Stimulated activated CD8-positive, alpha-beta memory T cell treated with anti-CD3 and anti-CD28 coated beads, Interleukin-2, amount 100 ng/mL, for 48 hours (primary cell): ENCODE data around the gene PPM1M.
"Not testable (repeated sequence)": the region's sequence is repeated elsewhere in the genome, so short reads cannot be mapped to it uniquely, and the experiment has no call there.

Source experiments
- DNase-seq, 2 donors: peaks; one replicate each; pipeline ENCODE4 v3.0.0-alpha.2; 2020; ENCODE audit warnings: low read depth in 2 of 2

The PPM1M gene

DNA sequence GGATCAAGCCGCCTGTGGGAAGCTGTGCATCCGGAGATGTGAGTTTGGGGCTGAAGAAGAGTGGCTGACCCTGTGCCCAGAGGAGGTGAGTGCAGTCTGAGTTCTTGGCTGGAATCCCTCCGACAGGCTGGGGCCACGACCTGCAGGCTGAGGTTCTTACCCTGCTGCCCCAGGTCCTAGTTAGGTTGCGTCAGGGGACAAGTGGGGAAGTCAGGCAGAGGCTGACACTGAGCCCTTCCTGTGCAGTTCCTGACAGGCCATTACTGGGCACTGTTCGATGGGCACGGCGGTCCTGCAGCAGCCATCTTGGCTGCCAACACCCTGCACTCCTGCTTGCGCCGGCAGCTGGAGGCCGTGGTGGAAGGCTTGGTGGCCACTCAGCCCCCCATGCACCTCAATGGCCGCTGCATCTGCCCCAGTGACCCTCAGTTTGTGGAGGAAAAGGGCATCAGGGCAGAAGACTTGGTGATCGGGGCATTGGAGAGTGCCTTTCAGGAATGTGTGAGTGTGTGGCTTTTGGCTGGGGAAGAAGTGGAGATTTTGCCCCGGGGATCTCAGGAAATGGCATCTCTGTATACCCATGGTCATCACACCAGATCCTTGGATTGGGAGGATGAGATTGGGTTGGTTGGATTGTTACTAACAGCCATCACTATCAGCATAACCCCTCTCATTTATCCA lies 1.3 kb downstream of the PPM1M start:
- DNase-seq, result no peak

DNA sequence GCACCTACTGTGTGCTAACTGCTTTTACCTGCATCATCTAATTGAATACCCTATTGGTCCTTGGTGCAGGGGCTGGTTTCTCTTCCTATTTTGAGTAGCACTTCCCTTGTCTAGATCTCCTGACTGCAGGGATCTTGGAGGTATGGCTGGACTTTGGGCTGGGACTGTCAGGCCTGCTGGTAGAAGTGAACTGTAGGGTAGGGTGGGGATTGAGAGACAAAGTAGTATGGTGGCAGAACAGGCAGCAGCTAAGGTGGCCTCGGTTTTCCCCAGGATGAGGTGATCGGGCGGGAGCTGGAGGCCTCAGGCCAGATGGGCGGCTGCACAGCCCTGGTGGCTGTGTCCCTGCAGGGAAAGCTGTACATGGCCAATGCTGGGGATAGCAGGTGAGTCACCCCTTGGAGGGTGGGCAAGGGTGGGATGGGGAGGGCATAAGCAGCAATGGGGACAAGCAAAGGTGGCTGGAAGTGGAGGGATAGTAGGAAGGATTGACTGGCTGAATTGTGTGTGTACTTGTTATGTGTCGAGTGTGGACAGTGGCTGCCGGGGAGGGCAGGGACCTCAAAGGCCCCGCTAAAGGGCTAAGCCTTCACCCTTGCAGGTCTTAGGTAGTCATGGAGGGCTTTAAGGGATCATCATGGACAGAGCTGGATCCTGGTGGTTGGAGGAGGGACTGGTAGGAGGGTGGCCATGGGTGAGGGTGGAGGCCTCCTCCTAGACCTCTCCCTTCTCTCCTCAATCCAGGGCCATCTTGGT lies 2.0 kb downstream of the PPM1M start:
- DNase-seq, result no peak

DNA sequence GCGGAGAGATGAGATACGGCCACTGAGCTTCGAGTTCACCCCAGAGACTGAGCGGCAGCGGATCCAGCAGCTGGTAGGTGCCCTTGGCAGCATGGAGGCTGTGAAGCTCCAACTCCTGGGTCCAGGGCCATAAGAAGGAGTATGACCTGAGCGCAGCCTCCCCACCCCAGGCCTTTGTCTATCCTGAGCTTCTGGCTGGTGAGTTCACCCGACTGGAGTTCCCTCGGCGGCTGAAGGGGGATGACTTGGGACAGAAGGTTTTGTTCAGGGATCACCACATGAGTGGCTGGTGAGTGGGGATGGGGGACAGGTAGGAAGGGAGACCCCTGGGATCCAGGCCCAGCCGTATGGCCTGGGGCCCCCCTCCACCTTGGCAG lies 2.6 kb downstream of the PPM1M start:
- DNase-seq, result no peak

DNA sequence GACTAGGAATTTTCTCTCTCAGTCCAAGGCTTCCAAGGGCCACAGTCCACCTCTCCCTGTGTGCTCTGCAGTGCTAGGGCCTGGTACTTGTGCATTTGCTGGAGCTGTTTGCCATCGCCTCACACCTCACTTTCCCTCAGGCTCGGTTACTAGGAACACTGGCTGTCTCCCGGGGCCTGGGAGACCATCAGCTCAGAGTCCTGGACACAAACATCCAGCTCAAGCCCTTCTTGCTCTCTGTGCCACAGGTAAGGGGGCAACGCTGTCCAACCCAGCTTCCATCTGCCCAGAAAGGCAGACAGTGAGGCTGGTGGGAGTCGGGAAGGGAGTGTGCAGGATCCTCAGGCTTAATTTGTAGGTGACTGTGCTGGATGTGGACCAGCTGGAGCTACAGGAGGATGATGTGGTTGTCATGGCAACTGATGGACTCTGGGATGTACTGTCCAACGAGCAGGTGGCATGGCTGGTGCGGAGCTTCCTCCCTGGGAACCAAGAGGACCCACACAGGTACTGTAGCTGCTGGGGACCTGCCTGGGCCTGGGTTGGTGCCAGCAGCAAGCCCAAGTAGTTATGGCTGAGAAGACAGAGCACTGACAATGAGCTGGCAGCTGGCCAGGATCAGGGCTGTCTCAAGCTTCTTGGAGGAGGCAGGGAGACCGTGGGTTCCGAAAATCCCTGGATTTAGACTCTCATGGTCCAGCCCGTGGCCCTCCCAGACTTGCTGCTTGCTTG lies 3.4 kb downstream of the PPM1M start:
- DNase-seq, result no peak

DNA sequence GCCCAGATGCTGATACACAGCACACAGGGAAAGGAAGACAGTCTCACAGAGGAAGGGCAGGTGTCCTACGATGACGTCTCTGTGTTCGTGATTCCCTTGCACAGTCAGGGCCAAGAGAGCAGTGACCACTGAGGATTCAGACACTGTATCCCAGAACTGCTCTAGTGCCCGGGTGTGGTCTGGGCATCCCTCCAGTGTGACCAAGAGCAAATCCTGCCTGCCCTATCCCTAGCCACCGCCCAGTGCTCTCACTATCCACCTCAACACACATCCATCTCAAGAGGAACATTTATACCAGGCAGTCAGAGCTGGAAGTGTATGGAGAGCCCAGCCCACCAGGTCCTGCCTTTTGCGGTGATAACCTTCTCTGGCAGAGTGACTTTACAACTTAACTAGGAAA lies 4.1 kb downstream of the PPM1M start:
- no peak for DNase-seq

DNA sequence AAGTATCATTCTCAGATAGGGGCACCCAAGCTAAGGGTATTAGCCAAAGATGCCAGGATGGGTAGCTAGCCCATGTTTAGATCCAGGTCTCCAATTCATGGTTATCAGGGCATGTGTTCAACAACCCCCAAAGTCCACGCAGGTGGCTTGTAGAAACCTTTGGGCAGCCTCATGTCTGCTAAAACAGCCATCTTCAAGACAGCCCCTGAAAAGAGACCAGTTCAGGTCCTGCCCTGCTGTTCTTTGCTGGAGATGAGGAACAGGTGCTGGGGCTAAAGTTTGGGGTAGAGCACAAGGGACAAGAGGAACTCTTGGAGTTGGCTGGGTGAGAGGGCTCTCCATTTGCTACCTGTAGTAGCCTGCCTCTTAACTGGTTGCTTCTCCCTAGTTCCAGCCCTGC lies 4.6 kb downstream of the PPM1M start:
- DNase-seq, result no peak

DNA sequence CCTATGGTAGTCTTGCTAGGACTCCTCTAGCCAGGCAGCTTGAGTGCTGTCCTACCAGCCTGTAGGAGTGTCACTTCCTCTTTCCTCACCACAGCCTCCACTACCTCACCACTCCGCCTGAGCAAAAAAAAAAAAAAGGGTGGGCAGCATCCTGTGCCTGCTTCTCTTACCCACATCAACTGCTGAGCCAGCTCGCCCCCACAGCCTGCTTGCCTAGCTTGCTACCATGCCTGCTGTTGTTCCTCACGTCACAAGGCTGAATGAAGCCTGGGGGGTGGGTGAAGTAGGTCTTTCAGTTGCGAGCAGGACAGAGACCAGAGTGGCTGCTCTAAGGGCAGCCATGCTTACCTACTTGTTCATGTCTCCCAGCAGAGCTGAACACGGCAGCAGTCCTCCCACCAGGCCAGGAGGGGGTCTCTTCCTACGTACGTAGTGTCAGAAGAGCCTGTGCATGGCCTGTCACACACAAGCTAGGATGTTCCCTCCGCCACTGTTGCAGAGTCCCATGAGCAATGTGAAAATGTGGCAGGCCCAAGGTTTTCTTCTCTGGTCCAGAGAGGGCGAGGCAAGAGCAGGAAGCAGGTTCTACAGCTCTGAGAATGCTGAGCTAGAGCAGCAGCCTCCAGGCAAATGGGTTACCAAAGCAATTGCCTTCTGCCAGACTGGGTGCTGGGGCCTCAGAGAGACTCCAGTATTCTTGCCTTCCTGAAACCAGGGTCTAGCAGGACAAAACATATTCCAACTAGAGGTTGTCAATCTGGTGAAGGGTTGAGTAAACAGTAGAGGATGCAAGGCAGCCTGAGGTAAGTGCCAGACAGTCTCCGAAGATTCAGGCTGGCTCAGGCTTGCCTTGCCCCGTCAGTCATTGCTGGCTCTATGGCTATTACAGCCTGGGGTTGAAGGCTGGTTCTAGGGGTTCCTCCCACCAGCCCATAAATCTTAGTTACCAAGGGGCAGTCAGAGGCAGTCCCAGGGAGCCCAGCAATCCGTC lies 8.1 kb downstream of the PPM1M start:
- DNase-seq, result peak; percentile 71 to 75

DNA sequence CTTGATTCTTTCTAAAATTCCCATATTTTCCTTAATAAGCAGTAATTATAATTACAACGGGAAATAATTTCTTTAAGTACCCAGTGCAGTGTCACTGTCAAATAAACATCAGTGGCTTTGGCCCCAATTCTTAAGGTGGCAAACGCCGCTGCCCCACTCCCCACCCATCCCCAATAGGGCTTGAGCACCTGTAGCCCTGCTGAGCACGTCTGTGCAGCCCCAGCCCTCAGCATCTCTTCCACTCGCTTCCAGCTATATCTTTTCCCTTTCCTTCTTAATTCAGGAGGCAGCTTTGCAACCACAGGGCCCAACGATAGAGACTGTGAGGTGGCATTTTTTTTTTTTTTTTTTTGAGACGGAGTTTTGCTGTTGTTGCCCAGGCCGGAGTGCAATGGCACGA lies 9.0 kb downstream of the PPM1M start:
- no peak for DNase-seq

DNA sequence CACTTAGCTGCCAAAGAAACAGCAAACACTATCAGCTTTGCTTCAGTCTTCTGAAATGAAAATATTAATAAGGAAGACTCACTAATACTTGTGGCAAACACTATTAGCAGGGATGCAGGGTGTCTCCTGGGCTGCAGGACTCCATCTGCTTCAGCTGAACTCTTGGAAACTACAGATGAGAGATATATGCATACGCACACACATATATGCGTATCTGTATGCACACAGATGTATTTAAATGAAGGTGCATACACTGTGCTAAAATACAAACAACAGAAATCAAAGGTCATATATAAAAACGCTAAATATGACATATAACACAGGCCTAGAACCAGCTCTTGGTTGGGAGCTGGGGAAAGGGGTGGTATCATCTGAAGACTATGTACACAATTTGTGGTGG lies 10.6 kb downstream of the PPM1M start:
- no peak for DNase-seq

DNA sequence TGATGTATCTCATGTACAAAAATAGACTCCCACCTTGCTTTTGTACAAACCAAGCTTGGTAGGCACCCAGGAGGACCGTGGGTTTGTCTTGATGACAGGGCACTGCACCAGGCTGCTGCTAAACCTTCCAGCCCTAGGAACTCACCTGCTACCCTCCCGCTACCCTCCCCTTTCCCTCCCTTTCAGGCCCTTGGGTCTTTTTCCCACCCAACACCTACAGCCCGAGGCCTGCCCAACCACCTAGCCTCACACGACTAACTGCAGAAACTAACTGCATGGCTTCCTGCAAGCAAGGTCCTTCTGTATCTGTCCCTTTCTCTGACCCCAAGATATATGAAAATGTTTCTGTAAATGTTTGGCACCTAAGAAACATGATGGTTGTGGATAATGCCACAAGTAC lies 11.1 kb downstream of the PPM1M start:
- no peak for DNase-seq

DNA sequence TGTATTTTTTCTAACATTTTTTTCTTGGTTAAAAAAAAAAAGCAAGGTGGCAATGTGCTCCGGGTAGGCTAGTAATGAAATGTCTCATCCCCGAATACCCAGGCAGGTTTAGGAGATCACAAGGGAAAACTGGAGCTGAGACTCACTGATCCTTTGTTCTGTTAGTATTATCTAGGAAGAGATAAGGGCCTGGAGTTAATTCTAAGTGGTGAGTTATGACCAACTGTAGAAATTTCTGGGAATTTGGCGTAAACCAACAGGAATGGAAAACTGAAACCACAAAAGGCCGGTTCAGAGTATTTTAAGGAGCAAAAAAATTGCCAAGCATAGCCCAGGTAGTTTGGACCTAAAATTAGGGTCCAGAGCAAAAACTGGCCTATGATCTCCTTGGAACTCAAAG lies 12.4 kb downstream of the PPM1M start:
- DNase-seq, result no peak

DNA sequence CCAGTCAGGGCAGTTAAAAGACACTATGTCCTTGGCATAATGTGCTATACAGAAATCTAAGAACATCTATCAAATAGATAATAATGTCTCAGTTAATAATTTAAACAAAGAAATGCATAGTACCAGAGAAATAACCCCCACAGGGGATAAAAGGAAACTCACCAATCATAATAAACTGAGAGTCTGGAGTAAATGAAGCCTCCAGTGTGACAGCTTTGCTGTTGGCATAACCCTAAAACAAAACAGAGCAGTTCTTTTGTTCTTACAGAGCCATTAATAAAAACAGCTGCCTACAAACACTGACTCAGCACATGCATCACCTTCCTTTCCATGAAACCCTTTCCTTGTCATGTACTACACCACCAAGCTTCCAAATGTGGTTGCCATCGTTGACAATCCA lies 13.5 kb downstream of the PPM1M start:
- no peak for DNase-seq

DNA sequence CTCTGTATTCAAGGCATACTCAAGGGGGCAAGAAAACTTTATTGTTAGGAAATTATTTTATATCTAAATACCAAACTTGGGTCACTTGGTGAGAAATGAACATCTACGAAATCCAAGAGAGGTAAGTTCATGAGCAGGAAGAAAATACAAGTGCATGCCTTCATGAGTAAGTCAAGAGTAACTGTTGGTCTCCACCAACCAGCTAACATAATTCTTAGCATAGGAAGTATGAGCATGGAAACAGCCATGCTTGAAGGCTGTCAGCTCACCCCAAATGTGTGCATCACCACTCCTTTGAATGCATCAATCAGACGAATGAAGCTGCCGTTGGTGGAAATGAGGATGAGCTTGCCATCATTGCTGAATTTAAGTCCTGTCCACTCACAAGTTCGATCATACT lies 13.9 kb downstream of the PPM1M start:
- no peak for DNase-seq

DNA sequence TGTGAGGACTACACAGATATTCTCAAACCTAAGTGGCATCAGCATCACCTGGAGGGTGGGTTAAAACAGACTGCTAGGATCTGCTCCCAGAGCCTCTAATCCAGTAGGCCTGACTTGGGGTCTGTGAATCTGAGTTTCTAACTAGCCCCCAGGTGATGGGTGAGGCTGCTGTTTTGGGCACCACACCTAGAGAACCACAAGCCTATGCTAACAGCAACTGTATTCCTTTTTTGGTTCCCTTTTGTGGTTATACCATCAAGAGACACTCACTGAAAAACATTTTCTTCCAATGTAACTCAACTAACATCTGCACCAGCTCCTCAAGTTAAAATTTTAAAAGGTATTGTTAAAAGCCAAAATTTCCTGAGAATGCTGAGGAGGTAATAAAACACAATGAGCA lies 16.9 kb downstream of the PPM1M start:
- no peak for DNase-seq

DNA sequence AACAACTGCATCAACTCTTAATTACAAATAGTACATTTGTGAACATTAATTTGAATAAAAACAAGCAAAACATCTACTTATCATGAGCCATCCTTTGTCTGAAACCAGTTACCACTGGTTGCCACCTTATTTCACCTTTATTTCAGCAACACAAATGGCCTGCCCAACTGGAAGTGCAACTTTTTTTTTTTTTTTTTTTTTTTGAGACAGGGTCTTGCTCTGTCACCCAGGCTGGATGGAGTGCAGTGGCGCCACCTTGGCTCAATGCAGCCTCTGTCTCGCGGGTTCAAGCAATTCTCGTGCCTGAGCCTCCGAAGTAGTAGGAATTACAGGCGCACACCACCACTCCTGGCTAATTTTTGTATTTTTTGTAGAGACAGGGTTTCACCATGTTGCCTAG lies 19.8 kb downstream of the PPM1M start:
- no peak for DNase-seq

DNA sequence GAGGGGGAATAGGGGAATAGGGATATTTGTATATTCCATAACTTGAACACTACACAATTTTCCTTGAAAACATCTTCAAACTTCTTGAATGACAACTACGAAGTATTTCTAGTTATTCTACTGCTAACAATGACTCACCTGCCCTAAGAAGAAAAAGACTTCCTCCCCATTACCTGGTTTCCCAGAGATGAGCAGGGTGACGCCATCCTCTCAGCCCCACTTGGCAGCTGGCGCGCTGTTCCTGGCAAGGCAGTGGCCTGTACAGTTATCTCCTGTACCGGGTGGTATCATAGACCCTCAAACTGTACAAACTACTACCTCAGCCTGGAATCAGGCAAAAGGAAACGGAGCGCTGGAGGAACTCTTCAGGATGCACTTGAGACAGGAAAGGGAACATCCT lies 22.5 kb downstream of the PPM1M start:
- no peak for DNase-seq

DNA sequence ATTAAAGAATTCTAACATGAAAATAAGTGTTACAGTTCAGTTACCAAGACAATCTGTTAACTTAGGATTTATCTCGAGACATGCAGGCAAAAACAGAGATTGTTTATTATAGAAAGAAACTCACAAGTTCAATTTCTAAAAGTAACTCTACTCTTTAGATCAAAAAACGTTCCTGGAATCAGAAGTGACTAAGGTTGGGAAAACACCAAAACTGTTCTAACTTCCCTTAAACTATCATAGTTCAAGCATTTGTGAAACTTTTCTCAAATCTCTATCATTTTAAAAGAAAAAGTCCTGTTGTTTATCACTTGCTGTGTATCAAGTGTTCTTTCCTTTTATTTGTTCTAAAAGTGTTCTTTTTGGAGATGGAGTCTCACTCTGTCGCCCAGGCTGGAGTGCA lies 24.2 kb downstream of the PPM1M start:
- DNase-seq, result no peak

DNA sequence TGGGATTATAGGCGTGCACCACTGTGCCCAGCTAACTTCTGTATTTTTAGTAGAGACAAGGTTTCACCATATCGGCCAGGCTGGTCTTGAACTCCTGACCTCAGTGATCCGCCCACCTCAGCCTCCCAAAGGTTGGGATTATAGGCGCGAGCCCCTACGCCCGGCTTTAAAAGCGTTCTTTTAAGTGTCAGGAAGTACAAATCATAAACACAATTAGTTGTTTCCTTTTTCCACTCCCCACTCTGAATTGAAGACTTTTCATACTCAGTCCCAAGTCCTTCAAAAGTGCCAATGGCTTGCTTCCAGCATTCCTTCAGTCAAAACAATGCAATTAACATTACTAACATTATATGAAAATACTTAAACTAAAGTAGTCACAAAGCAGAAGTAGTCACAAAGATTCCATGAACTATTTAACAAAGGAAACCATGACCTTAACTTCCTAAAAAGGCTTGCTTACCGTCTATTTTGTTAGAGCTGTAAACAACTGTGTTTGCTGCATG lies 24.7 kb downstream of the PPM1M start:
- no peak for DNase-seq

DNA sequence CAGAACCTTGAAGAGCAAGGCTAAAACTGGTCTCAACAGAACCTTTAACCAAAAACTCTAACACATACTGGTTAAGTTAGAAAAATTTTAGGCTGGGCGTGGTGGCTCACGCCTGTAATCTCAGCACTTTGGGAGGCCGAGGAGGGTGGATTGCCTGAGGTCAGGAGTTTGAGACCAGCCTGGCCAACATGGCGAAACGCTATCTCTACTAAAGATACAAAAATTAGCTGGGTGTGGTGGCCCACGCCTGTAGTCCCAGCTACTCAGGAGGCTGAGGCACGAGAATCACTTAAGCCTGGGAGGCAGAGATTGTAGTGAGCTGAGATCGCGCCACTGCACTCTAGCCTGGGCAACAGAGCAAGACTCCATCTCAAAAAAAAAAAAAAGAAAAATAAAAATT lies 26.6 kb downstream of the PPM1M start:
- DNase-seq, result not testable (repeated sequence)

DNA sequence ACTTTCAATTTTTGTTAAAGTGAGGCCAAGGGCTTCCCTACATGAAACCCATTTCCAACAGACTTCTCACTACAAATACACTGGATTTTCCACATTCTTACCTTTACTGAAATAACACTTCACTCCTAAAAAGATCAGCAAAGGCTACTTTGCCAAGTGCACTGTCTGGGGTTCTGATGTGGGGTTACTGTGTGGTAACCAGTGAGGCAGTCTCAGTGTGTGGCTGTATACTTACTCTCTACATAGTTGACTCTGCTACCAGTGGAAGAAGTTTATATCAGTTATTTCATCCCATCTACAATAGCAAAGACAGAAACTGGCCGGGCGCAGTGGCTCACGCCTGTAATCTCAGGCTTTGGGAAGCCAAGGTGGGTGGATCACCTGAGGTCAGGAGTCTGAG lies 27.3 kb downstream of the PPM1M start:
- no peak for DNase-seq

DNA sequence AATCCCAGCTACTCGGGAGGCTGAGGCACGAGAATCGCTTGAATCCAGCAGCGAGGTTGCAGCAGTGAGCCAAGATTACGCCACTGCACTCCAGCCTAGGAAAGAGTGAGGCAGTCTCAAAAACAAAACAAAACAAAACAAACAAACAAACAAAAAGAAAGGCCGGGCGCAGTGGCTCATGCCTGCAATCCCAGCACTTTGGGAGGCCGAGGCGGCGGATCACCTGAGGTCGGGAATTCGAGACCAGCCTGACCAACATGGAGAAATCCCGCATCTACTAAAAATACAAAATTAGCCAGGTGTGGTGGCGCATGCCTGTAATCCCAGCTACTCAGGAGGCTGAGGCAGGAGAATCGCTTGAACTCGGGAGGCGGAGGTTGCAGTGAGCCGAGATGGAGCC lies 29.2 kb downstream of the PPM1M start:
- not testable (repeated sequence) for DNase-seq
